ENCODE data around the gene TMEM81.

The TMEM81 gene

DNA sequence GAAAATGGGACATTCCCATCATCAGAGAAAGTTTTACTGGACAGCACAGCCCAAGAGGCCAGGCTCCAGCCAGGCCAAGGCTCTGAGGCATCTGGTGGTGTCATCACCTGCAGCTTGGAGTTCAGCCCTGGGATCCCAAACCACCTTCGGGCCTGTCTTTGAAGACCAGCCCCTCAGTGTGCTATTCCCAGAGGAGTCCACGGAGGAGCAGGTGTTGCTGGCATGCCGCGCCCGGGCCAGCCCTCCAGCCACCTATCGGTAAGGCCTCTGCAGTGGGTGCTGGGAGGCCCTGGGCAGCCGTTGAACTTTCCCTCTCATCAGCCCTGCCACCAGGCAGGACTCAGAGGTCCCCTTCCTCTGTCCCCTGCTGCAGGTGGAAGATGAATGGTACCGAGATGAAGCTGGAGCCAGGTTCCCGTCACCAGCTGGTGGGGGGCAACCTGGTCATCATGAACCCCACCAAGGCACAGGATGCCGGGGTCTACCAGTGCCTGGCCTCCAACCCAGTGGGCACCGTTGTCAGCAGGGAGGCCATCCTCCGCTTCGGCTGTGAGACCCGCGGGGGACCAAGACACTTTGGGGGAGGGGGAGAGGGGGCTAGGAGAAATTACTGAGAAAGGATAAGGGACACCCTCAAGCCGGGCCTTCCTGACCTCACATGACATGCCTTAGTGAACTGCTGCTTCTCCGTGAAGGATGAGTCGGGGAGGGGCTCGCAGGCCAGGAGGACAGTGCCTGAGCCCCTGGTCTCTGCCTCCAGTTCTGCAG is 26.3 kb downstream of the TMEM81 start:
- DNase-seq = no peak

DNA sequence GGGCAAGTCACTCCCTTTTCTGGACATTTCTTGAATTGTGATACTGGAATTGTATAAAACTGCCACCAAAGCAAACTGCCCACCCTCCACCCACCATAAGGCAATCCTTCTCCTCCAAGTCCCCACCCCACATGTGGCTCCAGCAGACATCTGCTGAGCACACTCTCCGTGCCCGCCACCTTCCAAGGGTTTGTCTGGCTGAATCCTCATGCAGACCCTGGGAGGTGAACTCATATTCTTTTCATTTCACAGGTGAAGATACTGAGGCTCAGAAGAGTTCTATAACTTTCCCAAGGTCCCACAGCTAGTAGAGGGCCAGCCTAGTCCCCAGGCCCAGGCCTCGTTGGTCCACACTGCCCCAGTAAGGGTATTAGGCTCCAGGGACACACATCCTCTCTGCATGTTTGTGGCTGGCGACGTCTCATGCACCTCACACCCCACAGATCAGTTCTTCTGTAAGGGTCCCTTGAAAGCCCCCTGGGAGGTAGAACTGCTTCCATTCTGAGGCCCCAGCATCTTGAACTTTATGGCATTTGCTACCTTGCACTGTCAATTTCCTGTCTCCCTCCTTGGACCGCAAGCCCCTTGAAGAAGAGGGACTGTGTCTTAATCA is 27.2 kb downstream of the TMEM81 start:
- no peak for DNase-seq

DNA sequence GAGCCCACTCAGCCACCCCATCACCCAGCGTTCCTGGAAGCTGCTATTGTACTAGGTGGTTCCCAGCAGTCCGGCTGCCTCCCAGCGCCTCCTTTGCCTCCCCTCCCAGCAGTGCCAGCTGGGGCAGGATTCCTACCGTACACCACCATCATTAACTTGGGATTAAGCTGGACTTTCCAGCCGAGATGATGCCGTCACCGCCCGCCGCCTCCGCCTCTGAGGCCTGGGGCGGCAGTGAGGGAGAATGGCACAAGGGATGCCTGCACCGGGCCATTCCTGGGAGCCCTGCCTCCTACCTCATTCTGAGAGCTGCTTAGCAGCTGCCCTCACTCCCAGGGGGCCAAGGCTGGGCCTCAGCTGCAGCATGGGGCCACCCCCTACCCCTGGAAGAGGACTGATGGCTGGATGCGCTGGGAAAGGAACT is 28.1 kb downstream of the TMEM81 start:
- DNase-seq = no peak

DNA sequence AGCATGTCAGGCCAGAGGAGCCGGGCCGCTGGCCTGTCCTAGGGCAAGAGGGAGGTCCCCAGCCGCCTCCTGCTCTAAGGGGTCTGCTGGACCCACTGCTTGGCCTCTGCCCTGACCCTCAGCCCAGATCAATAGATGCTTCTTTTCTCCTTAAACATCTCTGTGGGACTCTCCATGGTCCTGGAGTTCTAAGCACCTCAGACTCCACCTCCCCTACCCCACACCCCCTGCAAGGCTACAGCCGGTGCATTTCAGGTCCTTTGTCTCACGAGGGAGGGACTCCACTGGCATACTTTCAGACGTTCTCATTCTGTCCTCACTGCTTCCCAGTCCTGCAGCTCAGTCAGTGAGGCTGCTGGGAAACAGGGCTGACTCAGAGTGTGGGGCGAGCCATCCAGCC is 30.2 kb downstream of the TMEM81 start:
- DNase-seq = no peak

GRCh38 chr1:205053296-205053695 is 31.0 kb downstream of the TMEM81 start:
- no peak for DNase-seq

GRCh38 chr1:205052690-205053089 is 31.6 kb downstream of the TMEM81 start:
- no peak for DNase-seq

DNA sequence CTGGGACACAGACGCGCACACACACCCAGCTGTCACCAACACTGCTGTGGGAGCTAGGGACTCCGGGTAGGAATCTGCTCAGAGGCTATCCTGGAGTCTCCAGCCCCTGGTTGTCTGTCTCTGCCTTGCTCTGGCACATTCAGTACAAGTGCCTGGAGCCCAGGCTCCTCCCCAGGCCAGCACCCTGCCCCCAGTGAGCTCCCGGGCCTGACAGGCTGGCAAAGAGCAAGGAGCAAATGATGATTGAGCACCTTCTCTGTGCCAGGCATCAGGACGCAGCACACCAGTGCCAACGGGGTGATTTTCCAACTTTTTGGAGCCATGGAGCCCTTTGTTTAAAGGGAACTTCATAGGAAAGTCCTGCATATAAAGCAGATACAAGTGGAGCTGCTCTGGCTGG is 34.8 kb downstream of the TMEM81 start:
- DNase-seq = no peak

GRCh38 chr1:205048382-205048781 is 35.9 kb downstream of the TMEM81 start:
- DNase-seq = no peak

DNA sequence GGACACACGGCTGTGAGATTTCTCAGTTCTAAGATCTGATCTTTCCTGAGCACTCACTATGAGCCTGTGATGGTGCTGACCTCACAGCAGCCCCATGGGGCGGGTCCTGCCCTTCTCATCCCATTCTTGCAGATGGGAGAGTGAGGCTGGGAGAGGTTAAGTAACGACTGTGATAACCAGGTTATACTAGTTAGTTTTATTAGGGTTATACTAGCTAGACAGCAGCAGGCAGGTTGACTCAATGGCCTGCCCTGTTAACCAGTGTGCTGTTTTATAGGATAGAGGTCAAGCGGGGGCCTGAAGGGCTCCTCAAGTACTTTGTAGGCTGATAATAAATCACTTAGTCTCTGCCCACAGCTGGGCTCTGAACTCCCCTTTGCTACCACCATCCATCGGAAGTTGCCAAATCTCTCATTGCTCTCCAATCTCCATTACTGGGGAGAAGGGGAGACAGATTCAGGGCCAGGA is 36.5 kb downstream of the TMEM81 start:
- DNase-seq = no peak

GRCh38 chr1:205046870-205047269 is 37.4 kb downstream of the TMEM81 start:
- no peak for DNase-seq

GRCh38 chr1:205045146-205045545 is 39.1 kb downstream of the TMEM81 start:
- DNase-seq = no peak

- DNase-seq = no peak
These were observed 39.5 kb downstream of the TMEM81 start for GRCh38 chr1:205044741-205045140.

DNA sequence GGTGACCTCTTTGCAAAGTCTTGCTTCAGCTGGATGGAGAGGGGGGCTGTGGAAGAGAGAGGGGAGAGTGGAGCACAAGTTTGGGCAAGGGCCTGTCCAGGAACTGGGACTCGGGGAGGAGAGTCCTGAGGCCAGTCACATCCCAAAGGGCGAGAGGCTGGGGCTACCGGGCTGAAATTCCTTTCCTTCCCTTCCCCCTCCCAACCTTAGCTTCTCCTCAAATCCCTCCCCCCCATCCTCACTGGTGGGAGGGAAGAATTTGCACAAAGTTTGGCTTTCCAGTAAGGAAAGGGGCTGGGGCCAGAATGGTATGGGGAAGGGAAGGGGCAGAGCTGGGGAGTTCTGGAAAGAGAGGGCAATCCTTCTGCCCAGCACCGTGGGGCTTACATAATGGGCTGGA is 40.4 kb downstream of the TMEM81 start:
- no peak for DNase-seq

GRCh38 chr1:205042911-205043806 is 41.1 kb downstream of the TMEM81 start, which contains the start of gene CNTN2:
Gene CNTN2, plus strand, starts transcription at chr1:205043212. Its CDS starts 9,974 bp downstream, at chr1:205053186.
- no peak for DNase-seq

DNA sequence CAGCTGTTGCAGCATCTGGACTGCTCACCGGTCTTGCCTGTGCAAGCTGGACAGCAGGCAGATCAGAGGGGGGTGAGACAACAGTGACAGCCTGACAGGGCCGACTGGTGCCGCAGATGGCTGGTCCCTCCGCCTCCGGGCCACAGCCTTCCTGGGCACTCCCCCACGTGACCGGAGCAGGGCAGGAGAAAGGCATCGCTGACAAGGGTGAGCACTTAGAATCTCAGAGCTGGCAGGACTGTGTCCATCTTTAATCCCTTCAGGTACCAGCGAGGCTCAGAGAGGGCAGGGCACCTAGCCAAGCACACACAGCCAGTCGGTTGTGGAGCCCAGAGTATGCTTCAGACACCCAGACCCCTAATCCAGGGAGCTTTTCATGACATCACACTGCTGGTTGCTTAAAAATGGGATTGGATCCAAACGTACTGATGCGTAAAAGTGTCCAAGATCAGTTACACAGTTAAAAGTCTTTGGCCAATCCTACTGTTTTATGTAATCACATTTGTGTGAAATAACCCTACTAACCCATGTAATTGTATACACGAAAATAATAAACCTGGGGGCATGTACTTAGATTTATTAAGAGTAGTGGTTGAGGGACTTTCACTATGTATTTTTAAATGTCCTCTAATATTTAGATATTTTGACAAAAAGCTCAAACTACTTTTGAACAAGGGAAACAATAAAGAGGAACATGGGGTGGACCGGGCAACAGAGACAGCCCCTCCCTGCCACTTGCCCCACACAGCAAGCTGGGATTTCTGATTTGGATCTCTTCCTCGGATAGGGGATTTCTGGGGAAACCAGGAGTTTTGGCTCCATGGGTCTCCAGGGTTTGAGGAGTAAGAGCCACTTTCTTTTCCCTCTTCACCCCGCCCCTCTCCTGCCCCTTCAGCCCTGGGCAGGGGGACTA is 42.0 kb downstream of the TMEM81 start:
- DNase-seq = no peak

DNA sequence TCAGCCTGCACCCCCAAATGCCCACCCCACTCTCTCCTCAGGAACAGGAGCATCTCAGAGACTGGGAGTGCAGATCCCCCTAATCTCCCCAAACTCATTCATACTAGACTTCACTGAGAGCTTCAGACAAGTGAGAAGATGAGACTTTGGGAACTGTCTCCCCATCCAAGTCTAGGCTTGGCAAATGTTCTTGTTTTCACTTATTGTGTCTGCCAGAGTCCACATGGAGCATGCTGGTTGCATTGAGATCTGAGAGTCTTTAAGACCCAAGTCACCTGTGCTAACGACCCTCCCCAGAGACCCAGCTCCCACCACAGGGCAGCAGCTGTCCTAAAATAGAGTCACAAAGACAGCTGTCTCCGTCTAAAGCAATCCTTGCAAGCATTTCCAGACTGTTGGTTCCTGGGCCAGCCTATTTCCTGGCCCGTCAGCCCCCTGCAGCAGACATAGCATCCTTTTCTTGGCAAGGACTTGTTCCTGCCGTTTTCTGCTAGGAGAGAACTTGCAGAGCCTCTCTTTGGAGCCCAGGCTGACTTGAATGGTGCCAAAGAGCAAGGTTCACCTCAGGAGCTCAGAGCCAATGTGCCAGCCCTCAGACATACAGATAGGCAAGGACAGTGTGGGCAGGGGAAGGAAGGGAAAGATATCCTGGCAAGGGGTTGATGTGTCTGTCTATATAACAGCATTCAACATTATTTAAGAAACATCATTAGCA is 43.1 kb downstream of the TMEM81 start:
- DNase-seq = no peak

- DNase-seq = no peak
These were observed 46.0 kb downstream of the TMEM81 start for GRCh38 chr1:205038132-205038786.

GRCh38 chr1:205037539-205037938 is 46.7 kb downstream of the TMEM81 start:
- DNase-seq = no peak
